ENCODE measurements around the gene NAV2.
"Not testable (repeated sequence)": the region's sequence is repeated elsewhere in the genome, so short reads cannot be mapped to it uniquely, and the experiment has no call there.

Gene NAV2

GRCh38 chr11:19985111-19985510, 272.5 kb downstream of the NAV2 start:
- DNase-seq: no peak

- DNase-seq: no peak
Measured at GRCh38 chr11:19987331-19987801, 274.7 kb downstream of the NAV2 start.

- no peak for DNase-seq
Measured at GRCh38 chr11:19988598-19988997, 276.0 kb downstream of the NAV2 start.

GRCh38 chr11:19989191-19989590, 276.6 kb downstream of the NAV2 start:
- DNase-seq: no peak

GRCh38 chr11:19992162-19992561, 279.5 kb downstream of the NAV2 start:
- no peak for DNase-seq

GRCh38 chr11:19992998-19993397, 280.4 kb downstream of the NAV2 start:
- no peak for DNase-seq

- no peak for DNase-seq
Measured at GRCh38 chr11:19994672-19995071, 282.0 kb downstream of the NAV2 start.

- DNase-seq: no peak
Measured at GRCh38 chr11:19995145-19995544, 282.5 kb downstream of the NAV2 start.

- DNase-seq: no peak
Measured at GRCh38 chr11:19996571-19996970, 283.9 kb downstream of the NAV2 start.

GRCh38 chr11:20000022-20000350, 287.3 kb downstream of the NAV2 start:
- DNase-seq: no peak

GRCh38 chr11:20000351-20001134, 287.9 kb downstream of the NAV2 start:
- DNase-seq: no peak

- no peak for DNase-seq
Measured at GRCh38 chr11:20002312-20003216, 289.9 kb downstream of the NAV2 start.

- no peak for DNase-seq
Measured at GRCh38 chr11:20003351-20003750, 290.7 kb downstream of the NAV2 start.

GRCh38 chr11:20004866-20005265, 292.2 kb downstream of the NAV2 start:
- no peak for DNase-seq

- no peak for DNase-seq
Measured at GRCh38 chr11:20005747-20006146, 293.1 kb downstream of the NAV2 start.

GRCh38 chr11:20006618-20007017, 294.0 kb downstream of the NAV2 start:
- DNase-seq: not testable (repeated sequence)

- no peak for DNase-seq
Measured at GRCh38 chr11:20007386-20007785, 294.7 kb downstream of the NAV2 start.

- DNase-seq: no peak
Measured at GRCh38 chr11:20008190-20008870, 295.7 kb downstream of the NAV2 start.

GRCh38 chr11:20008871-20009644, 296.4 kb downstream of the NAV2 start:
- DNase-seq: no peak

- DNase-seq: no peak
Measured at GRCh38 chr11:20010156-20010850, 297.7 kb downstream of the NAV2 start.

- DNase-seq: no peak
Measured at GRCh38 chr11:20010851-20011225, 298.2 kb downstream of the NAV2 start.
